ENCODE measurements around the gene NUBPL.
A peak's percentile ranks its signal among the peaks of the same experiment; 100 is the strongest.
"Not testable (repeated sequence)": the region's sequence is repeated elsewhere in the genome, so short reads cannot be mapped to it uniquely, and the experiment has no call there.

NUBPL gene

DNA sequence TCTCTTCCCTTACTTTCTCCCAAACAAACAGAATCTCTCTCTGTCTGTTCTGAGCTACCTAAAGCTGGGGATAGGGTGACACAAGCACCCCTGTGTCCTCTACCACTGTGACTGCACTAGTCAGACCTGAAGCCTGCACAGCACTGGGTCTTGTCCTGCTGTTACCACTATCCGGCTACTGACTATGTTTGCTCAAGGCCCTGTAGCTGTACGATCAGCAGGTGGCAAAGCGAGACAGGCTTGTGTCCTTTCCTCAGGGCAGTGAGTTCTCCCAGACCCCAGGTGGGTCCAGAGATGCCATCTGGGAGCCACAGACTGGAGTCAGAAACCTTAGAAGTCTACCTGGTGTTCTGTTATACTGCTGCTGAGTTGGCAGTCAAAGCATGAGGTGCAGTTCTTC is 116.4 kb downstream of the NUBPL start:
- no peak for DNase-seq

DNA sequence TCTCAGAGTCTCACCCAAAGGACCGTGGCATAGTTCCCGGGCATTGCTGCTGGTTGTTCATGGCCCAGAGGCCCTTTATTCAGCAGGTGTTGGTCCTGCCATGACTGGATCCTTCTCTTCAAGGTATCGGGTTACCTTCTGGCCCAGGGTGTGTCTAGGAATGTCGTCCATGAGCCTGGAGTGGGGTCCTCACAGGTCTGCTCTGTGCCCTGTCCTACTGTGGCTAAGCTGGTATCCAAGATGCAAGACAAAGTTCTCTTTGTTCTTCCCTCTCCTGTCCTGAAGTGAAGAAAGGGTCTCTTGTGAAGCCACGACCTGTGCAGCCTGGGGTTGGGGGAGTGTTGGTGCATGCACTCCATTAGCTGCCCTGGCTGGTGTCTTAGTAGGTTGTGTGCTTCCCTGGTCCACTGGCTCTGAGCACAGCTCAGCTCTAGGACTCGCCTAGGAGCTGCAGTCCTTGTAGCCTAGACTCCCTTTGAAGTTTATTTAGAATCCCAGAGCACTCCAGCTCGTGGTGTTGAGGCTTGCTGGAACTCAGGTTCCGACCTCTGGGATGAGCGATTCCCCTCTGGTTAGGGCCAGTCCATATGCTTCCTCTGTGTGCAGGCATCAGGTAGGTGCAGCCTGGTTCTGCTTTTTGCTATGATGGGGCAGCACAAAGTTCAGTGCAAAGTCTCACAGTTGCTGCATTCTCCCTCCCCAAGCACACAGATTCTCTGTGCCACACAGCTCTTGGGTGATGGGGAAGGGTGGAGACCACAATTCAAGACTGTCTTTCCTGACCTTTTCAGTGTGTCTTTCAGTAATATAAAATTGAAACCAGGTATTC is 117.4 kb downstream of the NUBPL start:
- no peak for DNase-seq

DNA sequence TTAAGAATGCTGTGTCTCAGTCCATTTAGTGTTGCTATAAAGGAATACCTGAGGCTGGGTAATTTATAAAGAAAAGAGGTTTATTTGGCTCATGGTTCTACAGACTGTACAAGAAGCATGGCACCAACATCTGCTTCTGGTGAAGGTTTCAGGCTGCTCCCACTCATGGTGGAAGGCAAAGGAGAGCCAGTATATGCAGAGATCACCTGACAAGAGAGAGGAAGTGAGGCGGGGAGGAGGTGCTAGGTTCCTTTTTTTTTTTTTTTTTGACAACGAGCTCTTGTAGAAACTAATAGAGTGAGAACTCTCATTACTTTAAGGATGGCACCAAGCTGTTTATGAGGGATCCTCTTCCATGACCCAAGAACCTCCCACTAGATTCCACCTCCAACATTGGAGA is 121.6 kb downstream of the NUBPL start:
- no peak for DNase-seq

DNA sequence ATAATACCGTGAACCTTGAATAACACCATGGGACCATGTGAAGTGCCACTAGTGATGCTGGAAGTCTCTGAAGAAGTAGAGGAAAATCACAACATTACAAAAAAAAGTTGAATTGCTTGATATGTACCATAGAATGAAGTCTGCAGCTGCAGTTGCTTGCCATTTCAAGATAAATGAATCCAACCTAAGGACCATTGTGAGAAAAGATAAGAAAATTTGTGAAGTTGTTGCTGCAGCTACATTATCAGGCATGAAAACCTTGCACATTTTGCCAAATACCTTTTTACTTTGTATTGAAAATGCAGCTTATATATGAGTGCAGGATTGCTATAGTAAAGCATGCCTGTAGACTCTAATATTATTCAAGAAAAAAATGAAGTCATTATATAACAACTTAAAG is 126.5 kb downstream of the NUBPL start:
- peak; percentile 52 for DNase-seq

DNA sequence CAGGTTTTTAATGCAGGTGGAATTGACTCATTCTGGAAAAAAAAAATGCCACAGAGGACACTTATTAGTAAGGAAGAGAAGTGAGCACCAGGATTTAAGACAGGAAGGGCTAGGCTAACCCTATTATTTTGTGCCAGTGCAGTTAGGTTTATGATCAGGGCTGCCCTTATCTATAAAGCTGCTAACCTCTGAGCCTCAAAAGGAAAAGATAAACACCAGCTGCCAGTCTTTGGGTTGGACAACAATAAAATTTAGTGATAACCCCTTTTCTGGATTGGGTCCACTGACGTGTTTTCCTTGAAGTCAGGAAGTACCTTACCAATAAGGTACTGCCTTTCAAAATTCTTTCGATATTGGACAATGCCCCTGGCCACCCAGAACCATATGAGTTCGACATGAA is 128.9 kb downstream of the NUBPL start:
- peak; percentile 63 for DNase-seq

DNA sequence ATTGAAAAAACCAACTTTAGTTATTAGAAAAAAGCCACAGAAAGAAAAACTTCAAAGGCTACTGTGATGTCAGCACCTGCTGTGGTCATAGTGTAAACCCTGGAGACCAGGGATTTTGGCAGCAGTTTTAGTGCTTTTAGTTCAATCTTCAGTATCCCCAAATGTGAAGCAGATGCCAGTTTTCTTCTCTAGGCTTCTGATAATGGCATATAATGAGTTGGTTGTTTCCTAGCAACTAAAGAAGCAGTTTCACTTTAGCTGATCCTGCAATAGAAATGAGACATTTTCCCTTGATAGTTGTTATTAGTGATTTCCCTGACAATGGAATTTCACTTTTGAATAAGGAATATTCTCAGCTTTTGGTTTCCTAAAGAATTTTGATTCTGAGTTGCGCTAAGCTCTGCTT is 131.2 kb downstream of the NUBPL start:
- no peak for DNase-seq

DNA sequence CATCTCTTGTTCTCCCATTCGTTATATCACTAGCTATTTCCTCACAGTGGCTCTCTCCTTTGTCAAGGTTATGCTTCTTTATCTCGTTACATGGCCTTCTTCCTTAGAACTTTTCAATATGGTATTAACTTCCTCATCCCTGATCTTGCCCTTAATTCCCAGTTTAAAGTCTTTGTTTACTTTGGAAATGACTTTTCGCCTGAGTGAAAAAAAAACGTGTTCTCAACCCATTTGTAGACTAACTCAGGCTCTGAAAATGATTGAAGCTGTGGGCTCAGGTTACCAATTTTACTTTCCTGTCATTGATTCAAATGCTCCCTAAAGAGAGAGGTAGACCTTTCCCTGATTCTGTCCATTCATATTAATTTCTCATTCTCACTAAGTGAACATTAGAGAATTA is 135.2 kb downstream of the NUBPL start:
- no peak for DNase-seq

DNA sequence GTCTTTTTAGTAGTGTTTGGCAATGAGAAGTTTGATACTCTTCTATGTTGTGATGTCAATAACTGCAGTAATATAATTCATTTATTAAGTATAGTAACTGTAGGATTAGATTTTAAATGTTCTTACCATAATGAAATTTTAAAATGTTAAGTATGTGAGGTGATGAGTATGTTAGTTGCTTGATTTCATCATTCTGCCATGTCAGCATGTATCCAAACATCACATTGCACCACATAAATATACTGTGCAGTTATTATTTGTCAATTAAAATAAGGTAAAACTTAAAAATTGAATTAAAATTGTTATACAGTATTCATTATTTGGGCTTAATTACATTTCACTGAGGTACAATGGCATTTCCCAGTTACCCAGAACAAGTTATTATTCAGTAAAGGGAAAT is 138.6 kb downstream of the NUBPL start:
- DNase-seq = no peak

DNA sequence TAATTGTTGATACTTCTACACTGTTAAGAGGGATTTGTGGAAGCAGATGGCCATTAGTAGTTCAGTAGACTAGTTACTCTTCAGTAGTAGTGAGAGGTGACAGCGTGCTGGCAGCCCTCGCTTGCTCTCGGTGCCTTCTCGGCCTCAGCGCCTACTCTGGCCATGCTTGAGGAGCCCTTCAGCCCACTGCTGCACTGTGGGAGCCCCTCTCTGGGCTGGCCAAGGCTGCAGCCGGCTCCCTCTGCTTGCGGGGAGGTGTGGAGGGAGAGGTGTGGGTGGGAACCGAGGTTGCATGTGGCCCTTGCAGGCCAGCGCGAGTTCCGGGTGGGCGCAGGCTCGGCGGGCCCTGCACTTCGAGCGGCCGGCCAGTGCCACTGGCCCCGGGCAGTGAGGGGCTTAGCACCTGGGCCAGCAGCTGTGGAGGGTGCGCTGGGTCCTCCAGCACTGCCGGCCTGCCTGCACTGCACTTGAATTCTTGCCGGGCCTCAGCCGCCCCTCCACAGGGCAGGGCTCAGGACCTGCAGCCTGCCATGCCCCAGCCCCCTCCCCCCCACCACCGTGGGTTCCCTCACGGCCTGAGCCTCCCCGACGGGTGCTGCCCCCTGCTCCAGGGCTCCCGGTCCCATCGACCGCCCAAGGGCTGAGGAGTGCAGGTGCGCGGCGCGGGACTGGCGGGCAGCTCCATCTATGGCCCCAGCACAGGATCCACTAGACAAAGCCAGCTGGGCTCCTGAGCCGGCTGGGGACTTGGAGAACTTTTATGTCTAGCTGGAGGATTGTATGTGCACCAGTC is 139.3 kb downstream of the NUBPL start:
- DNase-seq = no peak

DNA sequence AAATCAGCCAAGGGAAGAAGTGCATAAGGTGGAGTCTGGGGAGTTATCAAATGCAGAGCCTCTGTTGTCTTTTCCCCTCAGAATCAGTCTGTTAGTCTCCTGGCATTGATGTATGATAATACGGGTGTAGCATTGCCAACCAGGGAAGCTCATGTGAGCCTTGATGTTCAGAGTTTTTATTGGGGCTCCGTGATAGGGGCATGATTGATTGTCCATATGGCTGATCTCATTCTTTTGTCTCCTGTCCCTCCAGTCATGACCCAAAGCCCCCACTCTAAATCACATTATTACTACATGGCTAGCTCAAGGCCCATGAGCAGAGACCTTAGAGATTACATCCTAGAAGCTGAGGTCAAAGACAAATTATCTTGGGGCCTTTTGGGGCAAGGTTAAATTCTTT is 140.9 kb downstream of the NUBPL start:
- no peak for DNase-seq

DNA sequence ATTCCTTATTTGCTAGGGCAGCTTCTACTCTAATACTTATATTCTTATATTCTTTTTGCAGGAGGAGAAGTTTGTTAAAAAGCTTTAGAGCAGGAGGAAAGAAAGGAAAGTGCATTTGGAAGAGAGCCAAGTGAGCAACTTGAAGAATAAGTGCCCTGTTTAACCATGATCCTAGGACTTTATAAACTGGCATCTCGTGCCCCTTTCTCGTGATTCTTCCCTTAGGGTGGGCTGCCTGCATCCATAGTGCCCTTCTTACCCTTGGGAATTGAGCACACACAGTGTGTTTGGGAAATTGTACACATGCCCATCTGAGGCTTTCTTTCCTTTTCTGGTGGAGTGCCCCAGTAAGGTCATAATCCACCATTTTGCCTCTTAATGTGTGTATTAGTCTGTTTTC is 141.9 kb downstream of the NUBPL start:
- no peak for DNase-seq

DNA sequence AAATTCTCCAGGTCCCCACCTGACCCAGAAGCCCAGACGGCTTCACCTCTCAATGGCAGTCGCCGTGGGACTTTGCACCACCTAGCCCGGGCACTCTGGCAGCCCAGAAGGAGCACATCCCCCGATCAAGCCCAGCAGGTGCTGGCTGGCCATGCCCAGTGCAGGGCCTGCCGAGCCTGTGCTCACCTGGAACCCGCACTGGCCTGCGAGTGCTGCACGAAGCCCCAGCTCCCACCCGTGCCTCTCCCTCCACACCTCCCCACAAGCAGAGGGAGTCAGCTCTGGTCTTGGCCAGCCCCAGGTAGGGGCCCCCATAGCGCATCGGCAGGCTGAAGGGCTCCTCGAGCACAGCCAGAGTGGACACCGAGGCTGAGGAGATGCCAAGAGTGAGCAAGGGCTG is 144.5 kb downstream of the NUBPL start:
- DNase-seq = no peak

DNA sequence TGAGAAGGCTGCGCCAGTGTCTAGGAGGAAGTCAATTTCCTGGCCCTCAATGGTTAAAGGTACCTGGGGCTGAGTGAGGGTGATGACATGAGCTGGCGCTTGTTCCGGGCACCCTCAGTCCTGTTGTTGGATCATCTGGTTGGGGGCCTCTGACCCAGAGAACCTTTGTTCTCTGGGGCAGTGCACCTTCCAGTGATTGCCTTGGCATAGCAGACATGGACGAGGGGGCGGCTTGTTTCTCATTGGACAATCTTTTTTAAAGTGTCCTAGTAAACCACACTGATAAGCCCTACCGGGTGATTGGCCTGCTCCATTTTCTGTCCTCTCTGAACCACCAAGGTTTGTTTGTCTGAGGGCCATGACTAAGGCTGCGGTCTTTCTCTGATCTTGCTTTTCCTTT is 147.5 kb downstream of the NUBPL start:
- not testable (repeated sequence) for DNase-seq

DNA sequence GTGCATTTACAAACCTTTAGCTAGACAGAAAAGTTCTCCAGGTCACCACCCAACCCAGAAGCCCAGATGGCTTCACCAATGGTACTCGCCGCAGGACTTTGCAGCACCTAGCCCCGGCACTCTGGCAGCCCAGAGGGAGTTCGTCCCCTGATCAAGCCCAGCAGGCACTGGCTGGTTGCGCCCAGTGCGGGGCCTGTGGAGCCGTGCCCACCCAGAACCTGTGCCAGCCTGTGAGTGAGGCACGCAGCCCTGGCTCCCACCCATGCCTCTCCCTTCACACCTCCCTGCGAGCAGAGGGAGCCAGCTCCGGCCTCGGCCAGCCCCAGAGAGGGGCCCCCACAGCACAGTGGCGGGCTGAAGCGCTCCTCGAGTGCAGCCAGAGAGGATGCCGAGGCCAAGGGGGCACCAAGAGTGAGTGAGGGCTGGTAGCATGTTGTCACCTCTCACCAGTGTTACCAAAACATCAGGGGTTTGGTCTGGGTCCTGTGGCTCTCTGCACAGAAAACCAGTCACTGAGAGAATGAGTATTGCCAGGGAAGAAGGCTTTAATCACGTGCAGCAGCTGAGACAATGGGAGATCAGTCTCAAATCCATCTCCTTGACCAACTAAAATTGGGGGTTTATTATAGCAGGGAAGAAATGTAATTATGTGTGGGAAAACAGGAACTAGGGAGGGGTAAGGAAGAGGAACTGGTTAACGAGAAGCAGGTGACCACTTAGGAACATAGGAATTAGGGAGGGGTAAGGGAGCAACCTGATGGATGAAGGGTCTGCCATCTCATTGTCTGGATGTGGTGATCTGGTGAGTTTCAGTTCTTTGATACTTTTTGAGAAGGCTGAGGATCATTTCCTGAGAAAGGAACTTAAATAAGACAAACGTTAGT is 151.3 kb downstream of the NUBPL start:
- DNase-seq = no peak

DNA sequence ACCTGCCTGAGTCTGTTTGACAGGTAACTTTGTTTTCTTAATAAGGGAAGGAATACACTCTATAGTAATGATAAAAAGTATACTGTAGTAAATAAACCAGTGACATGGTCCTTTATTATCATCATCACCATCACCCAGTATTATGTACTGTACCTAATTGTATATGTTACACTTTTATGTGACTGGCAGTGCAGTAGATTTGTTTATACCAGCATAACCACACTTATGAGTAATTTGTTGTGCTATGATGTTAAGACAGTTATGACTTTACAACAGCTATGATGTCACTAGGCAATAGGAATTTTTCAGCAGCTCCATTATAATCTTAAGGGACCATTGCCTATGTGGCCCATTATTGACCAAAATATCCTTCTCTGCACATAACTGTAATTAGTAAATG is 155.0 kb downstream of the NUBPL start:
- DNase-seq = no peak

DNA sequence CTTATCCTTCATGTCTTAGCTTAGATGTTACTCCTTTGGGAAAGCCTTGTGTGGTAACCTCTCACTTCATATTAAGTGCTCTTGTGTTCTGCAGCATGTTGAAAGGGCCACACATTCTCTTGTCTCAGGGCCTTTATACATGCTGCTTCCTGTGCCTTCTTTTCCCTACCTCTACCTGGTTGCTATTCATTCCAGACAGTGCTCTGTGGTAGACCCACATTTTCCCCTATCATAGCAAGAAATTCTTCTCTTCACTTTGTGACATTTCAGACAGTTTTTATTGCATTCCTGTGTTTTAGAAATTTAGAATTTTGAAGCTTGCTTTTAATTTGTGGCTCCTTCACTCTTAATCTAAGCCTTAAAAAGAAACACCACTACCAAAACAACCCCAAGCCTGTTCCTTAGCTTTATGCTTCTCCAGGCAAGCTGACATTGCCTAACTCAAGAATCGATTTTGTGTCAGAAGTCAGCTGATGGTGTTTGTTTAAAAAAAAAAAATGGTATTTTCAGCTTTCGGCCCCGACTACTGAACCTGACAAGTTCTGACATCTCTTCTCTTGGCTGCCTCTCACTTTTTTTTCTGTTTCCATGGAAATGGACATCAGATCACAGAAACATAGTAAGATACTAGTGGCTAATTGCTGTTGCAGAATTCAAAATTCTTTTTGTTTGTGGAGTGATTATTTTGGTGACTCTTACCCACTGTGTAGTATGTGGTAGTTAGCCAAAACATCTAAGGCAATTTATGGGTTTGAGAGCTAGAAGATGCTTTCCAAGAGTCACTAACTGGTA is 156.3 kb downstream of the NUBPL start:
- no peak for DNase-seq

DNA sequence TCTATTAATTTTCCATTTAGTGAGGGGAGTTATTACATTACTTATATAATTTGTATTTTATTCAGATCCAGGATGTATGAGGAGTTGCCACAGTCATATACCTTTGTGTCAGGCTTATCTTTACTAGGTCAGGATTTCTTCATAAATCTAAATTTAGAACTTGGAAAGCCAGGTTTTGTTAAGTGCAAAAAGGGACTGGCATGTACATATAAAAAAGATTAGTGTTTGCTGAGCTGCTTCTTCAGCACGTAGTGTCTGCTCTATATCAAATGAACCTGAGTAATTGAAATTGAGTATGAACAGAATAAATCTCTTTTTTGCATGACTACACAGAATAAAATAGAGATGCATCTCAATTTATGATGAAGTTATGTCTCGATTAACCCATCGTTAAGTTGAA is 157.4 kb downstream of the NUBPL start:
- DNase-seq = no peak

DNA sequence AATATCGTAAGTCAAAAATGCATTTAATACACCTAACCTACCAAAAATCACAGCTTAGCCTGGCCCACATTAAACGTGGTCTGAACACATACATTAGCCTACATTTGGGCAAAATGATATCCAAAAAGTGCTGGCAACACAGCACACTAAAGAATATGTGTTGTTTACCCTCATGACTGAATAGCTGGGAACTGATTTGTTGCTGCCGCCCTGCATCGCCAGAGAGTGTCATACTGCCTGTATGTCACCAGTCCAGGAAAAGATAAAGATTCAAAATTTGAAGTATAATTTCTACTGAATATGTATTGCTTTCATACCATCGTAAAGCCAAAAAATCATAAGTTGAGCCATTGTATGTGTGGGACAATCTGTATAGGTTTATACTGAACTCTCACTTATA is 157.8 kb downstream of the NUBPL start:
- DNase-seq = no peak

DNA sequence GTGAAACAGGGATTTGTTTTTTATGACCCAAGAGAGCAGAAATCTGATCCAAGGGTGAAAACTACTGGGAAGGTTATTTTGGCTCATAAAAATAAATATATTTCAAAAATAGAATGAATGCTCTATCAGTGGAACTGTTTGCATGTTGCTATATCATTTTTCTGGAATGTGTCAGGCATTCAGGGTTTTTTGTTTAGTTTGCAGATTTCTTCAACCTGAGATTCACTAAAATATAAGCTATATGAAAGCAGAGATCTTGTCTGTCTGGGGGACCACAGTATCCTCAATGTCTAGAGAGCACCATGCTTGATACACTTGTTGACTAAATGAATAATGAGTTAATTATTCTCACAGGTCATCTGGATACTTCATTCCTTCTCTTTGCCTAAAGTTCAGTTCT is 165.1 kb downstream of the NUBPL start:
- DNase-seq = no peak

DNA sequence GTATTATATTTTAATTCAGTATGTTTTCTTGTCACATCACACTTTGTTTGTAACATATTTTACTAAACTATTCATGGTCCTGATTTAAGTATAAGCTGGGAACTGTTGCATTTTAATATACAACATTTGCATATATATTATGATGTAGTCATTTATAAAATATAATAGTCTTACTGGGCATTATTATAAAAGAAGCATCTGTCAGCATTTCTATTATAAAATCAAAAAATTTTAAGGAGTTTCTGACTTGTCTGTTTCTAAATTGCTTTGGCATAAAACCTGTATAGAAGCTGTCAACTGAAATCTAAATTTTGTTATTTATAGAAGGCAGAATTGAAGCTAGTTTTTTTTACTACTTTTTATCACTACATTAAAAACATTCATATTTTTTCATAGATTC is 166.6 kb downstream of the NUBPL start:
- no peak for DNase-seq

DNA sequence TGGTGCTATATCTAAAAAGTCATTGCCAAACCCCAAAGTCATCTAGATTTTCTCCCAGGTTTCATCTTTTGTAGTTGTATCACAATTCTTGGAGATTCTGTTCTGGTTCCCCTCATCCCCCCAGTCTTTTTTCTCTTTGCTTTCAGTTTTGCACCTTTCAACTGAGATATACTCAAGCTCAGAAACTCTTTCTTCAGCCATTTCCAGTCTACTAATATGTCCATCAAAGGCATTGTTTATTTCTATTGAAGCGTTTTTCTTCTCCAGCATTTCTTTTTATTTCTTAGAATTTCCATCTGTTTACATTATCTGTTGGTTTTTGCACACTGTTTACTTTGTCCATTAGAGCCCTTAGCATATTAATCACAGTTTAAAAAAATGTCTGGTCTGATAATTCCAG is 179.5 kb downstream of the NUBPL start:
- DNase-seq = no peak

DNA sequence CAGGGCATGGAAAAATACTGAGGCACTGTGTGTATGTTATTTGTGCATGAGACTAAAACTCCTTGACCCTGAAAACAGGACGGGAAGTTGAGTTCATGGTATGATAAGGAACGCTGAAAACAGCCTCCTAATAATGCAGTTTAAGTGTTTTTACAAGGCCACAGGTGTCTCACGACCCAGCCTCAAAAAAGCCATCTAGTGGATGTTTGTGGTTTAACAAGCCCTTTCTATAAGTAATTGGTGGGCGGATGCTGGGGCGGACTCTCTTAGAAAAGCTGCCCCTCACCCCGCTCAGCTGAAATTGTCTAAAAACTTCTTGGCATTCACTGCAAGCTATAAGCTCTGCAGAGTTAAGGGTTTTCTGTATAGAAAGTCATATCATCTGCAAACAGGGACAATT is 184.5 kb downstream of the NUBPL start:
- DNase-seq = peak; percentile 20

DNA sequence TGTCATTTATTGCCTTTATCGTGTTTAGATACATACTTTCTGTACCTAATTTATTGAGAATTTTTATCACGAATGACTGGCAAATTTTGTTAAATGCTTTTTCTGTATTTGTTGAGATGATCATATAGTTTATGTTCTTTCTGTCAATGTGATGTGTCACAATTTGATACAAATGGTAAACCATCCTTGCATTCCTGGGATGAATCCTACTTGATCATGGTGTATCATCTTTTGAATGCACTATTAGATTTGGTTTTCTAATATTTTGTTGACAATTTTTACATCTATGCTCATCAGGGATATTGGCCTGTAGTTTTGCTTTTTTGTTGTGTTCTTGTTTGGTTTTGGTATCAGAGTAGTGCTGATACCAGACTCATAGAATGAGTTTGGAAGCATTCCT is 185.1 kb downstream of the NUBPL start:
- DNase-seq = no peak

All from hematopoietic multipotent progenitor cell treated with erythropoietin and hydrocortisone succinate and interleukin-3 and kit ligand, for 8 days (in vitro differentiated cells).